SK-N-SH (cell line): ENCODE data around the gene CETN2. TPM values are rescaled to one million over a fixed set of nuclear protein-coding genes. Genes with fewer than 3 reads are reported as not detected.
"Not testable (repeated sequence)": the region's sequence is repeated elsewhere in the genome, so short reads cannot be mapped to it uniquely, and the experiment has no call there.

Source experiments
- CTCF ChIA-PET: fragments of 300-600, 350-600 bp; formaldehyde crosslinking; extraction: SDS; loops from one replicate; lab custom pipeline; 2021; lab: Yijun Ruan, JAX
- POLR2A ChIA-PET: fragments of 350-600 bp; sonication (Branson Sonifier 250); formaldehyde crosslinking; extraction: SDS; loops from one replicate; lab custom pipeline; 2020; ENCODE audit warnings: antibody characterized with exemption, inconsistent platforms; lab: Yijun Ruan, JAX
- DNase-seq: peaks from one replicate; pipeline ENCODE4 v3.0.0; 2012
- H2AFZ ChIP-seq: fragments of 200-600 bp; sonication (generic); 2 replicates; pipeline ENCODE4 v1.8.1; 2016; ENCODE audit warnings: antibody characterized with exemption, mild to moderate bottlenecking, low read depth
- H3F3A ChIP-seq: fragments of 200-600 bp; sonication (generic); replicated peaks from 2 replicates; pipeline ENCODE3; 2016; ENCODE audit warnings: antibody characterized with exemption, mild to moderate bottlenecking; ENCODE audit not compliant: insufficient read depth
- H3K27ac ChIP-seq, 2 experiments: fragments of 200-500 bp in 1 of 2; fragments of 200-600 bp in 1 of 2; sonication (Bioruptor generic) in 1 of 2; sonication (generic), shearing (Covaris generic) in 1 of 2; 2 replicates each; pipeline versions ENCODE4 v1.5.1 to v1.6.1; 2014 to 2016; ENCODE audit warnings: low read depth in 2 of 2, inconsistent platforms in 1 of 2, low read length in 1 of 2, mild to moderate bottlenecking in 1 of 2, mixed read lengths in 1 of 2
- H3K27me3 ChIP-seq: fragments of 200-600 bp; sonication (generic), shearing (Covaris generic); 2 replicates; pipeline ENCODE4 v1.6.1; 2016; ENCODE audit warnings: mixed run types; ENCODE audit not compliant: insufficient read depth
- H3K36me3 ChIP-seq, 2 experiments: fragments of 200-500 bp in 1 of 2; fragments of 200-600 bp in 1 of 2; sonication (Bioruptor generic) in 1 of 2; sonication (generic) in 1 of 2; replicated peaks in 1 of 2; 2 replicates each; pipeline versions ENCODE3 to v1.5.1; 2014 to 2016; ENCODE audit warnings: low read length in 1 of 2, mild to moderate bottlenecking in 1 of 2; ENCODE audit not compliant: insufficient read depth in 2 of 2, control insufficient read depth in 1 of 2
- H3K4me1 ChIP-seq, 2 experiments: fragments of 200-500 bp in 1 of 2; fragments of 200-600 bp in 1 of 2; sonication (Bioruptor generic) in 1 of 2; sonication (generic), shearing (Covaris generic) in 1 of 2; 2 replicates each; pipeline versions ENCODE4 v1.5.1 to v1.6.1; 2014 to 2016; ENCODE audit warnings: low read depth in 1 of 2, low read length in 1 of 2, mixed run types in 1 of 2; ENCODE audit not compliant: insufficient read depth in 2 of 2, control insufficient read depth in 1 of 2
- H3K4me2 ChIP-seq: fragments of 200-600 bp; sonication (generic), shearing (Covaris generic); 2 replicates; pipeline ENCODE4 v1.6.1; 2017; ENCODE audit warnings: mixed run types
- H3K4me3 ChIP-seq, 2 experiments: fragments of 200-500 bp in 1 of 2; fragments of 200-600 bp in 1 of 2; sonication (Bioruptor generic) in 1 of 2; sonication (generic), shearing (Covaris generic) in 1 of 2; 2 replicates each; pipeline versions ENCODE4 v1.5.1 to v1.8.1; 2014 to 2016; ENCODE audit warnings: low read depth in 2 of 2, inconsistent platforms in 1 of 2, low read length in 1 of 2, mild to moderate bottlenecking in 1 of 2, mixed read lengths in 1 of 2, moderate library complexity in 1 of 2
- H3K79me2 ChIP-seq: fragments of 200-600 bp; sonication (generic); 2 replicates; pipeline ENCODE4 v1.8.1; 2017; ENCODE audit warnings: mild to moderate bottlenecking; ENCODE audit not compliant: insufficient read depth
- H3K9ac ChIP-seq: fragments of 200-600 bp; sonication (generic); 2 replicates; pipeline ENCODE4 v1.6.1; 2017; ENCODE audit warnings: mixed run types
- H3K9me2 ChIP-seq: fragments of 200-600 bp; sonication (generic); 2 replicates; pipeline ENCODE4 v1.6.1; 2017; ENCODE audit warnings: mixed run types
- H3K9me3 ChIP-seq: fragments of 200-600 bp; sonication (generic); 2 replicates; pipeline ENCODE4 v1.6.1; 2017; ENCODE audit warnings: mixed run types, mild to moderate bottlenecking, moderate library complexity
- H4K20me1 ChIP-seq: fragments of 200-600 bp; sonication (generic); 2 replicates; pipeline ENCODE4 v1.6.1; 2017; ENCODE audit warnings: mild to moderate bottlenecking, mixed run types; ENCODE audit not compliant: insufficient read depth
- FOXJ3 ChIP-seq: sonication (generic); formaldehyde crosslinking; IDR thresholded peaks from 2 replicates; pipeline ENCODE4 v1.5.1; 2020; ENCODE audit warnings: mild to moderate bottlenecking, missing genetic modification reagents
- FOXM1 ChIP-seq: IDR thresholded peaks from 2 replicates; pipeline ENCODE4 v1.4.0; 2012; ENCODE audit warnings: low read depth, mild to moderate bottlenecking
- GATA2 ChIP-seq: sonication (generic); formaldehyde crosslinking; IDR thresholded peaks from 2 replicates; pipeline ENCODE4 v1.5.0; 2020; ENCODE audit warnings: mild to moderate bottlenecking, missing genetic modification reagents
- MAX ChIP-seq: IDR thresholded peaks from 2 replicates; pipeline ENCODE4 v1.4.0; 2012; ENCODE audit warnings: low read depth
- NFIC ChIP-seq: IDR thresholded peaks from 2 replicates; pipeline ENCODE4 v1.4.0; 2012; ENCODE audit warnings: borderline replicate concordance
- POLR2AphosphoS5 ChIP-seq: IDR thresholded peaks from 2 replicates; pipeline ENCODE4 v1.6.1; 2012; ENCODE audit warnings: low read depth, low read length
- RAD21 ChIP-seq: IDR thresholded peaks from 2 replicates; pipeline ENCODE4 v1.6.1; 2012; ENCODE audit warnings: mild to moderate bottlenecking, low read length
- RCOR1 ChIP-seq: fragments of 150-350 bp; IDR thresholded peaks from 2 replicates; pipeline ENCODE4 v1.6.1; 2017; ENCODE audit warnings: antibody characterized with exemption, low read length
- REST ChIP-seq: IDR thresholded peaks from 2 replicates; pipeline ENCODE4 v1.6.1; 2012; ENCODE audit warnings: mild to moderate bottlenecking, low read depth, low read length, moderate library complexity
- RXRA ChIP-seq: IDR thresholded peaks from 2 replicates; pipeline ENCODE4 v1.4.0; 2012; ENCODE audit warnings: low read depth, mild to moderate bottlenecking, borderline replicate concordance
- TCF12 ChIP-seq: IDR thresholded peaks from 2 replicates; pipeline ENCODE4 v1.4.0; 2012
- TEAD4 ChIP-seq: IDR thresholded peaks from 2 replicates; pipeline ENCODE4 v1.4.0; 2012; ENCODE audit warnings: mild to moderate bottlenecking, borderline replicate concordance; ENCODE audit not compliant: insufficient read depth
- USF1 ChIP-seq: IDR thresholded peaks from 2 replicates; pipeline ENCODE4 v1.4.0; 2012; ENCODE audit warnings: low read depth, borderline replicate concordance
- YY1 ChIP-seq: IDR thresholded peaks from 2 replicates; pipeline ENCODE4 v1.4.0; 2012; ENCODE audit warnings: low read depth, mild to moderate bottlenecking
- ZBTB33 ChIP-seq: IDR thresholded peaks from 2 replicates; pipeline ENCODE4 v1.4.0; 2012; ENCODE audit warnings: low read depth, borderline replicate concordance
- WGBS: methylation state at CpG from one replicate; pipeline ENCODE4 v1.1.6; 2017; ENCODE audit warnings: low lambda C conversion rate; 5-methylcytosine and 5-hydroxymethylcytosine counted together
- polyA plus RNA-seq, 3 experiments: library from polyadenylated mRNA; depleted of rRNA; stranded (reverse); fragments of >200 nt; gene quantifications; 2 replicates each; pipeline ENCODE4 v1.2.3, GENCODE V29; 2012

CETN2 gene
- polyA plus RNA-seq, 1 of the 3 experiments (the other 2 are of a cell fraction), result 41.1 TPM

- 91% methylated on average over 1 of the region's 1 CpG for WGBS
- H3K36me3 ChIP-seq, result peaks cover 9 to 16% of the 10 kb centered on the region in 2 experiments
- POLR2A ChIA-PET, H3K27ac ChIP-seq, H3K4me2 ChIP-seq, H3F3A ChIP-seq, H3K4me3 ChIP-seq, H3K27me3 ChIP-seq, H3K9me2 ChIP-seq, CTCF ChIA-PET, H3K9ac ChIP-seq, H2AFZ ChIP-seq, H3K9me3 ChIP-seq, DNase-seq, H4K20me1 ChIP-seq: not testable (repeated sequence)
- H3K79me2 ChIP-seq, result peaks cover 86% of the 10 kb centered on the region
- H3K4me1 ChIP-seq, result peaks cover 0 to 13% of the 10 kb centered on the region in 2 experiments; a peak in 1 of 4 replicates
Measured at GRCh38 chrX:152835470-152835869, 4.9 kb upstream of the CETN2 start.

GRCh38 chrX:152833378-152833777 lies 2.8 kb upstream of the CETN2 start:
- no peaks in the 10 kb centered on the region for H3K27me3 ChIP-seq
- H3K4me3 ChIP-seq, result no peak overlapping the region
- H4K20me1 ChIP-seq, result no peaks in the 10 kb centered on the region
- H3K4me2 ChIP-seq, result no peak overlapping the region
- no peaks in the 10 kb centered on the region for H3K9me3 ChIP-seq
- H2AFZ ChIP-seq, result no peak overlapping the region
- POLR2A ChIA-PET, result no interaction called here
- peaks cover 78% of the 10 kb centered on the region for H3K79me2 ChIP-seq
- H3K36me3 ChIP-seq, result peaks cover 16 to 25% of the 10 kb centered on the region in 2 experiments
- no peak overlapping the region for H3K27ac ChIP-seq
- 72% methylated on average over 4 of the region's 4 CpGs for WGBS
- peaks cover 0 to 19% of the 10 kb centered on the region in 2 experiments; a peak in 2 of 4 replicates for H3K4me1 ChIP-seq
- H3F3A ChIP-seq, result no peaks in the 10 kb centered on the region
- no peak for TF ChIP-seq RCOR1
- no peak for TF ChIP-seq TCF12
- TF ChIP-seq ZBTB33, result no peak
- TF ChIP-seq POLR2AphosphoS5, result no peak
- no peak for TF ChIP-seq FOXJ3 (CRISPR knock-in tag)
- no peak for TF ChIP-seq FOXM1
- TF ChIP-seq USF1, result no peak
- no peak for TF ChIP-seq MAX
- TF ChIP-seq GATA2 (CRISPR knock-in tag), result no peak
- no peak for TF ChIP-seq TEAD4
- TF ChIP-seq RAD21, result no peak
- TF ChIP-seq REST, result no peak
- TF ChIP-seq YY1, result no peak
- no peak for TF ChIP-seq RXRA
- no peak for TF ChIP-seq NFIC
- no peak overlapping the region for H3K9ac ChIP-seq
- CTCF ChIA-PET, result interaction anchor here (1.3 kb wide), 2 partner anchors 12 to 201 kb away, joined by 3 to 5 read pairs; no protein-coding TSS in a partner anchor
- DNase-seq, result no peak
- H3K9me2 ChIP-seq, result no peaks in the 10 kb centered on the region
